Measurements from ENCODE around the gene RIPOR1.
"Not testable (repeated sequence)": the region's sequence is repeated elsewhere in the genome, so short reads cannot be mapped to it uniquely, and the experiment has no call there.

RIPOR1 gene, protein sequence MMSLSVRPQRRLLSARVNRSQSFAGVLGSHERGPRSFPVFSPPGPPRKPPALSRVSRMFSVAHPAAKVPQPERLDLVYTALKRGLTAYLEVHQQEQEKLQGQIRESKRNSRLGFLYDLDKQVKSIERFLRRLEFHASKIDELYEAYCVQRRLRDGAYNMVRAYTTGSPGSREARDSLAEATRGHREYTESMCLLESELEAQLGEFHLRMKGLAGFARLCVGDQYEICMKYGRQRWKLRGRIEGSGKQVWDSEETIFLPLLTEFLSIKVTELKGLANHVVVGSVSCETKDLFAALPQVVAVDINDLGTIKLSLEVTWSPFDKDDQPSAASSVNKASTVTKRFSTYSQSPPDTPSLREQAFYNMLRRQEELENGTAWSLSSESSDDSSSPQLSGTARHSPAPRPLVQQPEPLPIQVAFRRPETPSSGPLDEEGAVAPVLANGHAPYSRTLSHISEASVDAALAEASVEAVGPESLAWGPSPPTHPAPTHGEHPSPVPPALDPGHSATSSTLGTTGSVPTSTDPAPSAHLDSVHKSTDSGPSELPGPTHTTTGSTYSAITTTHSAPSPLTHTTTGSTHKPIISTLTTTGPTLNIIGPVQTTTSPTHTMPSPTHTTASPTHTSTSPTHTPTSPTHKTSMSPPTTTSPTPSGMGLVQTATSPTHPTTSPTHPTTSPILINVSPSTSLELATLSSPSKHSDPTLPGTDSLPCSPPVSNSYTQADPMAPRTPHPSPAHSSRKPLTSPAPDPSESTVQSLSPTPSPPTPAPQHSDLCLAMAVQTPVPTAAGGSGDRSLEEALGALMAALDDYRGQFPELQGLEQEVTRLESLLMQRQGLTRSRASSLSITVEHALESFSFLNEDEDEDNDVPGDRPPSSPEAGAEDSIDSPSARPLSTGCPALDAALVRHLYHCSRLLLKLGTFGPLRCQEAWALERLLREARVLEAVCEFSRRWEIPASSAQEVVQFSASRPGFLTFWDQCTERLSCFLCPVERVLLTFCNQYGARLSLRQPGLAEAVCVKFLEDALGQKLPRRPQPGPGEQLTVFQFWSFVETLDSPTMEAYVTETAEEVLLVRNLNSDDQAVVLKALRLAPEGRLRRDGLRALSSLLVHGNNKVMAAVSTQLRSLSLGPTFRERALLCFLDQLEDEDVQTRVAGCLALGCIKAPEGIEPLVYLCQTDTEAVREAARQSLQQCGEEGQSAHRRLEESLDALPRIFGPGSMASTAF

GRCh38 chr16:67528222-67528869 is at the start of gene RIPOR1:
TSS of gene RIPOR1 (plus strand) at chr16:67528829. CDS start at chr16:67538447, 9,618 bp downstream.
- DNase-seq, result peak; percentile 79

DNA sequence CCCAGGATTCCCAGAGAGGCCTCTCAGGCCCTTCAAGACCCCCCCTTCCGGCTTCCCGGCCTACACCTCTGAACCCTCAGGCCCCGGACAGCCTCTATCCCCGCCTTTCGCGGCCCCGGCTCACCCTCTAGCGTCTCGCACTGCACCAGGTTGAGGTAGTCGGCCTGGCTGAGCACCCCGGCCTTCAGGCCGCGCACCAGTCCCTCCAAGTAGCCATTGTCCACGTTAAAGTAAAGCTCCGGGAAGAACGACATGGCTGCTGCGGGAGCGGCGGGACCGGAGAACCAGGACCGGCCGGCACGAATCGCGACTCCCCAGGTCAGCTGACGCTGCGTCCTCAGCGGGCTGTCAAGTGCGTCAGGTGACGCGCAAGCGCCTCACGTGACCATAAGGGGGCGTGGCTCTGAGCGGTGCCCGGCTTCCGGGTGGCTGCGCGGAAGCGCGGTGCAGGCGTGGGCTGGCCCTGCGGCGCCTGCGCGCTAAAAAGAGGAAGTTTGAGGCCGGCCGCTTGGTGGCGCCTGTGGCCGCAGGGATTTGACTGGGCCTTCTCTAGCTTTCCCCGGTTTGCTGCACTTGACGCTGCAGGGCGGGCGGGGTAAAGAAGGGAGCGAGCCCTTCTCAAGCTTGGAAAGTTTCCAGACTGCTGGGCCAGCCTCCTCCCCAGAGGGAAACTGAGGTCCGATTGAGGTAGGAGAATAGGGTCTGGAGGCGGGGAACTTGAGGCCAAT is 47.6 kb upstream of the RIPOR1 start, which contains the start of gene ATP6V0D1:
Gene ATP6V0D1, minus strand, starts transcription at position 325 of the 728 bp plus-strand sequence. Its CDS starts 71 bp downstream, at position 254.
- DNase-seq, result peak; percentile 100

- DNase-seq, result peak; percentile 77
Observed at GRCh38 chr16:67481561-67482232, 46.9 kb upstream of the RIPOR1 start.

DNA sequence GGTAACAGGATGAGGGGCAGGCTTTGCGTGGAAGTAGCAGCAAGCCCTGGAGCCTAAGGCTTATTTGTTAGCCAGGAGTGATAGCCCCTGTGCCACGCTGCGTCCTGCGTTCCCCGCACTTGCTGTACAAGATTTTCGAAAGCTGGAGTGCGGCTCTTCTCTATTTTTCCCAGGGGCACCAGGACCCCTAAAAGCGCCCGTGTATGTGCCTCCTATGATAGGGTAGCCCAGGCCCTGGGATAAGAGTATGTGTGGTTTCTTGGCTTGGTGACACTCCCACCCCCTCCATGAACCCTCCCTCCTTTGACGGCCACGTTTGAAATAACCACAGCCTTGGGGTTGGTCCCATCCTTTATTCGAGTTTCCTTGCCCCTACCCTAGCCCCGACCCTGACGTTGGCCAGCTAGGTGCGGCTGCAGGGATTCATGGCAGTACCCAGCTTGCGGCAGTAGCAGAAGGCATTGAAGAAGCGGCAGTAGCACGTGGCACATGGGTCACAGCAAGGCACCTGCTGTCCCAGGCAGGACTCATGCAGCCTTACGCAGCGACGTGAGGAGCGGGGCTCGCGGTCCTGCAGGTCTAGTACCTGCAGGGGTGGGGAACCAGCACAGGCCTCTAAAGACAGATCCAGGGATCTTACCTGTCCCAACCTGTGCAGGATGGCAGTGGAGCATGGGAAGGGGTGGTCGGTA is 46.2 kb upstream of the RIPOR1 start:
- no peak for DNase-seq

DNA sequence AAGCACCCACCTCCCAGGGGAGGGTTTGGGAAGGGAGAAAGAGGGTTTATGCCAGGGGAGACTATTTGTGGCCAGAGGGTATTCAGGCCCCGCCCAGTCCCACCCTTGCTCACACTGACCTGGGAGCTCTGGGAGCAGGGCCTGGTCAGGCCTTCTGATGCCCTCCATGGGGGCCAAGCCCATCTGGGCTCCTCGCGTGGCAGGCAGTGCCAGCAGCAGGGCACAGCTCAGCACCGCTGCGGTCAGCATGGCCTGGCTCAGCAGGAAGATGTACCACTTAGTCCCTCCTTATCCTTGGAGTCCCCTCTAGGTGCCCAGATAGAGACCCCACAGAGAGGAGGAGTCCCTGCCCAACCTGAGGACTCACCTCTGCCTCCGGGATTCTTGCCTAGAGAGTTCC is 45.5 kb upstream of the RIPOR1 start, which contains the start of gene AGRP:
Gene AGRP, minus strand, starts transcription at position 398 of the 400 bp plus-strand sequence. Its CDS starts 149 bp downstream, at position 249.
- no peak for DNase-seq

- no peak for DNase-seq
Observed at GRCh38 chr16:67483731-67484525, 44.7 kb upstream of the RIPOR1 start.

GRCh38 chr16:67486805-67487204 is 41.8 kb upstream of the RIPOR1 start:
- no peak for DNase-seq

GRCh38 chr16:67487561-67487960 is 41.1 kb upstream of the RIPOR1 start:
- DNase-seq, result not testable (repeated sequence)

GRCh38 chr16:67489401-67490083 is 39.1 kb upstream of the RIPOR1 start:
- DNase-seq, result no peak

DNA sequence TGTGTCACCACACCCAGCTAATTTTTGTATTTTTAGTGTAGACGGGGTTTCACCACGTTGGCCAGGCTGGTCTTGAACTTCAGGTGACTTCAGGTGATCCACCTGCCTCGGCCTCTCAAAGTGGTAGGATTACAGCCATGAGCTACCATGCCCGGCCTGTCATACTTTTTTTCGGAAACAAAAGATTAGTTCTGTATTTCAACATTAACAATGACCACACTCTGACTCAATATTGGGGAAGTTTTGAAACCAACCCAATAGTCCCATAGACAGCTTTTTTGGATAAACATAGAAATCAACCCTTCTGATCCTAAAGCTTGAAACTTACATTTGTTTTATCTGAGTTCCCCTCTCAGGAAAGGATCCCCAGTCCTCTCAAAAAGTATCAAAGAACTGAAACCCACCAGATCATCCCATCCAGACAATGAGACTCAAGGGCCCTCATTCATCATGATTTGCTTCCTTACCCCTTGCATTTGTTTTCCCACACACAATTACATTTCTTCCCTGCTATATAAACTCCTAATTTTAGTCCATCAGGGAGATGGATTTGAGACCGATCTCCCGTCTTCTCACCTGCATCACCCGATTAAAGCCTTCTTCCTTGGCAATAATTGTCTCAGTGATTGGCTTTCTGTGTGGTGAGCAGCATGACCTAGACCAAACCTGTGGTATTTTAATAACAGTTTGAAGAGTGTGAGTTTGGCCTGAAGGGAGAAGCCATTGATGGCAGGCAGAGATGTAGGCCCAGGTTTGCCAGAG is 38.1 kb upstream of the RIPOR1 start:
- DNase-seq, result no peak

GRCh38 chr16:67499106-67499505 is 29.5 kb upstream of the RIPOR1 start:
- DNase-seq, result no peak

DNA sequence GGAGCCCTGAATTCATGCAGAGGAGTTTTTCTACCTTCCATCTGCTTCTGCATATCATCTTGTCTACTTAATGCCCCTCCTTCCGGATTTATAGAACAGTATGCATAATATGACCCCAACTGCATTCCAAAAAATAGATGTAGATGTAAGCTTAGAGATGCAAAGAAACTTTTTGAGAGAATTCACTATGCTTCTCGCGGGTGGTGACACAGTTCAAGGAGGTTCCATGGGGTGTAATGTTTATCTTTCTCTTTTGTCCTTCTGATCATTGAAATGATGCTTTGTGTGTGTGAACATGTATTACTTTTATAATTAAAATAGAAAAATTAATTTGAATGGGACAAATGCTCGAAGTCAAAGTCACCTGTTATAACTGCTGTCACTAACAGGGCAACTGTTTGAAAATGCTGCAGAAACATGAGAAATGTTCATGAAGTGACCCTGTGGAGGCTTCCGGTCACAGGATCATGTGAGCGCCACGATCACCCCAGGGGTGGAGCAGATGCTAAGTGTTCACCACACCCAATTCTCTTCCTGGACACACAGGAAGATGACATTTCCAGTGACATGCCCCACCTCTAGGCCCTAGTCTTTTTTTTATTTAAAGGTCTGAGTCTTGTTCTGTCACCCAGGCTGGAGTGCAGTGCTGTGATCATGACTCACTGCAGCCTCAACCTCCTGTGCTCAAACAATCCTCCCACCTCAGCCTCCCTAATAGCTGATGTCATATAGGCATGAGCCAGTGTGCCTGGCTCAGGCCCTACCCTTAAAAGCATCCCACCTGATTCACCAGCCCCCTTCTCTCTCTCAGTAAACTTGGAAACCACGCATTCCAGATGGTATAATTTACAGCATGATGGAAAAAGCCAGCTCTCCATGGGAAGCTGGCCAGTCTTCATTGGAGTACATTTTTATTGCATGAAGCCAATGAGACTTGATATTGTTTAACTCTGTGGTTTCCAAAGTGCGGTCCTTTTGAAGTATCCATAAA is 24.3 kb upstream of the RIPOR1 start:
- no peak for DNase-seq

- DNase-seq, result no peak
Observed at GRCh38 chr16:67506468-67506867, 22.2 kb upstream of the RIPOR1 start.

DNA sequence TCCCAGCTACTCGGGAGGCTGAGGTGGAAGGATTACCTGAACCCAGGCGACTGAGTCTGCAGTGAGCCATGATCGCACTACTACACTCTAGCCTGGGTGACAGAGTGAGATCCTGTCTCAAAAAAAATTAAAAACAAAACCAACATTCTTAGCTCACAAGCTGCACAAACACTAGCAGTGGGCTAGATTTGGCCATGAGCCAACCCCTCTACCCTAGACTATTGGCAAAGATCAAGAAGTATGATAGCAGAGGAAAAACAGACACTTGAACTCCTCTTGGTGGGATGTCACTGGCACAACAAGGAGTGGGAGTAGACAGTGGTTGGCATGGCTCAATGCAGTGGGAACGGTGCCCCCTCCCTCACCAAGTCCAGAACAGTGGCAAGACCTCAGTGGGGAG is 19.6 kb upstream of the RIPOR1 start:
- no peak for DNase-seq

GRCh38 chr16:67513892-67514291 is 14.7 kb upstream of the RIPOR1 start:
- DNase-seq, result not testable (repeated sequence)

DNA sequence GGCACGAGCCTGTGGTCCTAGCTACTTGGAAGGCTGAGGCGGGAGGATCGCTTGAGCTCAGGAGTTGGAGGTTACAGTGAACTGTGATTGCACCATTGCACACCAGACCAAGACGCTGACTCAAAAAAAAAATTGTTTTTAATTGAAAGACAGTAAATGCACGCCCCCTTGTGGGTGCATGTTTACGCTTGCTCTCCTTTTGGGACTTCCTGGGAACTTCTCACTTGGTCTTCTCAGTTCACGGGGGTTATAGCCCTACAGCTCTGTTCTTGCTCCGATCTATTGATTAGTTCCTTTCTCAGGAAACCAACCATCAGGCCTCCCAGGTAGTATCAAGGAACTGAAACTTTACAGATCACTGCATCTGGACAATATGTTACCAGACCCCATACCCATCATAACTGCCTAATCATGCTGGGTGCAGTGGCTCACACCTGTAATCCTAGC is 14.2 kb upstream of the RIPOR1 start:
- peak; percentile 94 for DNase-seq
